HEK293 (cell line): Measurements from ENCODE around the gene PTRH1.

Source experiments
- CTCF ChIA-PET: fragments of 350-600 bp; formaldehyde crosslinking; extraction: SDS; loops from one replicate; lab custom pipeline; 2021; ENCODE audit warnings: antibody characterized with exemption; lab: Yijun Ruan, JAX
- POLR2A ChIA-PET: fragments of 300-600 bp; formaldehyde crosslinking; extraction: SDS; loops from one replicate; lab custom pipeline; 2020; ENCODE audit warnings: antibody characterized with exemption, inconsistent platforms; lab: Yijun Ruan, JAX
- H3K27ac ChIP-seq: fragments of 200-500 bp; sonication (Bioruptor generic); 2 replicates; pipeline ENCODE4 v1.5.1; 2014; ENCODE audit warnings: low read depth, low read length, control low read depth, inconsistent platforms; ENCODE audit errors: extremely low read depth
- H3K36me3 ChIP-seq, 2 experiments: fragments of 200-500 bp in 1 of 2; sonication (Bioruptor generic) in 1 of 2; 1 replicate in 1 of 2; 2 replicates in 1 of 2; pipeline ENCODE4 v1.5.1; 2014 to 2017; ENCODE audit warnings: inconsistent platforms in 2 of 2, low read length in 2 of 2; ENCODE audit not compliant: control insufficient read depth in 2 of 2, insufficient read depth in 1 of 2
- H3K4me1 ChIP-seq: fragments of 200-500 bp; sonication (Bioruptor generic); 2 replicates; pipeline ENCODE4 v1.5.1; 2014; ENCODE audit warnings: mild to moderate bottlenecking, low read length, inconsistent platforms; ENCODE audit not compliant: control insufficient read depth, insufficient read depth
- H3K4me3 ChIP-seq: 2 replicates; pipeline ENCODE4 v1.5.1; 2011; ENCODE audit warnings: low read depth, mild to moderate bottlenecking, control low read depth, low read length, moderate library complexity
- H3K9me3 ChIP-seq: fragments of 200-500 bp; sonication (Bioruptor generic); 2 replicates; pipeline ENCODE4 v1.5.1; 2014; ENCODE audit warnings: low read depth, low read length, inconsistent platforms; ENCODE audit not compliant: control insufficient read depth, insufficient read depth
- GLIS2 ChIP-seq: fragments of 450-650 bp; formaldehyde crosslinking; IDR thresholded peaks from 2 replicates; pipeline ENCODE4 v1.5.1; 2016; ENCODE audit warnings: missing biosample characterization, missing genetic modification characterization
- KLF8 ChIP-seq: fragments of 450-650 bp; formaldehyde crosslinking; IDR thresholded peaks from 2 replicates; pipeline ENCODE4 v1.5.1; 2016; ENCODE audit warnings: missing biosample characterization, missing genetic modification characterization
- MEIS1 ChIP-seq: sonication (generic); formaldehyde crosslinking; IDR thresholded peaks from 2 replicates; pipeline ENCODE4 v1.8.1; 2022; ENCODE audit warnings: missing genetic modification reagents, mild to moderate bottlenecking, borderline replicate concordance
- OSR2 ChIP-seq: fragments of 450-650 bp; formaldehyde crosslinking; IDR thresholded peaks from 2 replicates; pipeline ENCODE4 v1.5.1; 2016; ENCODE audit warnings: missing biosample characterization, missing genetic modification characterization
- PRDM2 ChIP-seq: fragments of 450-650 bp; formaldehyde crosslinking; IDR thresholded peaks from 2 replicates; pipeline ENCODE4 v1.5.1; 2016; ENCODE audit warnings: missing biosample characterization, missing genetic modification characterization, borderline replicate concordance
- ZNF114 ChIP-seq: fragments of 450-650 bp; formaldehyde crosslinking; IDR thresholded peaks from 2 replicates; pipeline ENCODE4 v1.5.0; 2017; ENCODE audit warnings: missing biosample characterization, missing genetic modification characterization
- ZNF121 ChIP-seq: fragments of 450-650 bp; formaldehyde crosslinking; IDR thresholded peaks from 2 replicates; pipeline ENCODE4 v1.5.1; 2016; ENCODE audit warnings: missing biosample characterization, missing genetic modification characterization
- ZNF2 ChIP-seq: fragments of 450-650 bp; formaldehyde crosslinking; IDR thresholded peaks from 2 replicates; pipeline ENCODE4 v1.5.1; 2016; ENCODE audit warnings: missing biosample characterization, missing genetic modification characterization
- ZNF302 ChIP-seq: fragments of 450-650 bp; formaldehyde crosslinking; IDR thresholded peaks from 2 replicates; pipeline ENCODE4 v1.5.1; 2016; ENCODE audit warnings: missing biosample characterization, missing genetic modification characterization, low read depth
- ZNF529 ChIP-seq: fragments of 450-650 bp; formaldehyde crosslinking; IDR thresholded peaks from 2 replicates; pipeline ENCODE4 v1.5.1; 2017; ENCODE audit warnings: missing genetic modification characterization, missing biosample characterization; ENCODE audit not compliant: insufficient replicate concordance
- ZNF549 ChIP-seq: fragments of 450-650 bp; IDR thresholded peaks from 2 replicates; pipeline ENCODE4 v1.5.1; 2018; ENCODE audit warnings: missing biosample characterization, missing genetic modification characterization, mild to moderate bottlenecking, inconsistent platforms, moderate library complexity
- ZNF561 ChIP-seq: fragments of 450-650 bp; IDR thresholded peaks from 2 replicates; pipeline ENCODE4 v1.5.1; 2018; ENCODE audit warnings: missing biosample characterization, missing genetic modification characterization, borderline replicate concordance
- ZNF626 ChIP-seq: fragments of 450-650 bp; sonication (Bioruptor Pico); formaldehyde crosslinking; IDR thresholded peaks from 2 replicates; pipeline ENCODE4 v1.5.1; 2018; ENCODE audit warnings: missing biosample characterization, missing genetic modification characterization, inconsistent platforms
- ZNF837 ChIP-seq: fragments of 450-650 bp; formaldehyde crosslinking; IDR thresholded peaks from 2 replicates; pipeline ENCODE4 v1.5.1; 2016; ENCODE audit warnings: missing biosample characterization, missing genetic modification characterization
- ZSCAN16 ChIP-seq: fragments of 450-650 bp; formaldehyde crosslinking; IDR thresholded peaks from 2 replicates; pipeline ENCODE4 v1.5.1; 2016; ENCODE audit warnings: missing biosample characterization, missing genetic modification characterization
- ZSCAN18 ChIP-seq: fragments of 450-650 bp; formaldehyde crosslinking; IDR thresholded peaks from 2 replicates; pipeline ENCODE4 v1.5.1; 2016; ENCODE audit warnings: missing biosample characterization, missing genetic modification characterization
- ZSCAN30 ChIP-seq: fragments of 450-650 bp; IDR thresholded peaks from 2 replicates; pipeline ENCODE4 v1.5.1; 2018; ENCODE audit warnings: missing biosample characterization, mild to moderate bottlenecking, missing genetic modification characterization, moderate library complexity
- TF ChIP-seq, protein P1 (sequence below): fragments of 450-650 bp; formaldehyde crosslinking; IDR thresholded peaks from 2 replicates; pipeline ENCODE4 v1.5.1; 2017; ENCODE audit warnings: missing biosample characterization, missing genetic modification characterization
- TF ChIP-seq, protein P2 (sequence below): fragments of 450-650 bp; formaldehyde crosslinking; IDR thresholded peaks from 2 replicates; pipeline ENCODE4 v1.5.1; 2017; ENCODE audit warnings: missing biosample characterization, mild to moderate bottlenecking, missing genetic modification characterization, moderate library complexity

Gene PTRH1

DNA sequence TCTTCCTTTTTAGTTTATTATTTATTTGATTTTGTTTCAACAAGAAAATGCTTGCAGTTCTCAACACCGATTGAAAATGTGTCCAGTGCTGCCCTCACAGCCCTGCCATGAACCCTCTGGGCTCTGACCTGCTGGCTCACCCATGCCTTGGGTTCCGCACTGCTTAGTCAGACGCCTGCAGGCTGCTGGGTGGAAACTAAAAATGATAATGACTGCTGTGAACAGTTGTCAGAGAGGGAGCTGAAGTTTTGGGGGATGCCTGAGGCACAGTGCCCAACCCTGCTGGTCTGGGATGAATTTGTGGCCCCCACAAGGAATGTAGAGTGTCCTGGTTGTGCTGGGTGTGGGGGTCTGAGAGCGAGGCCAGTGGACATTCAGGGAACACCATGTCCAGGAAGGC lies 30.9 kb downstream of the PTRH1 start (continued):
- TF ChIP-seq ZSCAN18 (tag by site-specific recombination) (no peak), ZNF121 (tag by site-specific recombination) (no peak), KLF8 (tag by site-specific recombination) (no peak)

DNA sequence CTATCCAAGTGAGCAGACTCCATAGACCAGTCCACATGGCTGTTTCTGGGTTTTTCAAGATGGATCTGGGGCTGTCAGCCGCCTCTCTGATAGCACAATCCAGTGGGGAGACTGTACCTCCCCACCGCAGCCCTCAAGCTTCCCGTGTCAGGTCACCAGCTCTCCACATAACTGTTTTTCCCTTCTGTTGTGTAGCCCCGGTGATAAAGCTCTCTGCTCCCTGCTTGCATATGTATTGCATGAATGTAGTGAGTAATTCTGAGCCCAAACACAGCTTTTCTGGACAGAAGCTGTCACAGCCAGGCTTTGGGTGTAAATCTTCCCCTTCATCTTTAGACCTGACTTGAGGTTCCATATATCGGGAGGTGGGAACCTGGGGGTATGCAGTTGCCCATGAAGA lies 31.7 kb downstream of the PTRH1 start:
- Histone ChIP-seq H3K27ac (no peak overlapping the region), H3K4me3 (no peak overlapping the region), H3K4me1 (no peaks in the 10 kb centered on the region), H3K36me3 (peaks cover 0 to 56% of the 10 kb centered on the region in 2 experiments; a peak in 1 of 3 replicates), H3K9me3 (no peaks in the 10 kb centered on the region)
- TF ChIP-seq, protein P1, sequence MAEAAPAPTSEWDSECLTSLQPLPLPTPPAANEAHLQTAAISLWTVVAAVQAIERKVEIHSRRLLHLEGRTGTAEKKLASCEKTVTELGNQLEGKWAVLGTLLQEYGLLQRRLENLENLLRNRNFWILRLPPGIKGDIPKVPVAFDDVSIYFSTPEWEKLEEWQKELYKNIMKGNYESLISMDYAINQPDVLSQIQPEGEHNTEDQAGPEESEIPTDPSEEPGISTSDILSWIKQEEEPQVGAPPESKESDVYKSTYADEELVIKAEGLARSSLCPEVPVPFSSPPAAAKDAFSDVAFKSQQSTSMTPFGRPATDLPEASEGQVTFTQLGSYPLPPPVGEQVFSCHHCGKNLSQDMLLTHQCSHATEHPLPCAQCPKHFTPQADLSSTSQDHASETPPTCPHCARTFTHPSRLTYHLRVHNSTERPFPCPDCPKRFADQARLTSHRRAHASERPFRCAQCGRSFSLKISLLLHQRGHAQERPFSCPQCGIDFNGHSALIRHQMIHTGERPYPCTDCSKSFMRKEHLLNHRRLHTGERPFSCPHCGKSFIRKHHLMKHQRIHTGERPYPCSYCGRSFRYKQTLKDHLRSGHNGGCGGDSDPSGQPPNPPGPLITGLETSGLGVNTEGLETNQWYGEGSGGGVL (tag by site-specific recombination), result no peak
- TF ChIP-seq ZNF561 (tag by site-specific recombination), result no peak
- no peak for TF ChIP-seq GLIS2
- TF ChIP-seq ZNF2 (tag by site-specific recombination), result no peak
- TF ChIP-seq ZNF626 (tag by site-specific recombination), result no peak
- TF ChIP-seq MEIS1 (CRISPR knock-in tag), result no peak
- no peak for TF ChIP-seq PRDM2 (tag by site-specific recombination)
- TF ChIP-seq ZSCAN16 (tag by site-specific recombination), result no peak
- no peak for TF ChIP-seq ZNF529
- TF ChIP-seq ZSCAN30 (tag by site-specific recombination), result no peak
- no peak for TF ChIP-seq ZNF114 (tag by site-specific recombination)
- TF ChIP-seq, protein P2, sequence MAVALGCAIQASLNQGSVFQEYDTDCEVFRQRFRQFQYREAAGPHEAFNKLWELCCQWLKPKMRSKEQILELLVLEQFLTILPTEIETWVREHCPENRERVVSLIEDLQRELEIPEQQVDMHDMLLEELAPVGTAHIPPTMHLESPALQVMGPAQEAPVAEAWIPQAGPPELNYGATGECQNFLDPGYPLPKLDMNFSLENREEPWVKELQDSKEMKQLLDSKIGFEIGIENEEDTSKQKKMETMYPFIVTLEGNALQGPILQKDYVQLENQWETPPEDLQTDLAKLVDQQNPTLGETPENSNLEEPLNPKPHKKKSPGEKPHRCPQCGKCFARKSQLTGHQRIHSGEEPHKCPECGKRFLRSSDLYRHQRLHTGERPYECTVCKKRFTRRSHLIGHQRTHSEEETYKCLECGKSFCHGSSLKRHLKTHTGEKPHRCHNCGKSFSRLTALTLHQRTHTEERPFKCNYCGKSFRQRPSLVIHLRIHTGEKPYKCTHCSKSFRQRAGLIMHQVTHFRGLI (tag by site-specific recombination), result no peak
- no peak for TF ChIP-seq OSR2 (tag by site-specific recombination)
- TF ChIP-seq ZNF549 (tag by site-specific recombination), result no peak
- no peak for TF ChIP-seq ZNF837 (tag by site-specific recombination)
- TF ChIP-seq ZNF302 (tag by site-specific recombination), result no peak
- ChIA-PET POLR2A (interaction anchor here (1.4 kb wide), 1 partner anchor 51 kb away, joined by 3 read pairs; no protein-coding TSS in a partner anchor), CTCF (no interaction called here)
